H1 (cell line): ENCODE results near the gene PLEKHN1. TPM values are rescaled to one million over a fixed set of nuclear protein-coding genes. Genes with fewer than 3 reads are reported as not detected.
A peak's percentile ranks its signal among the peaks of the same experiment; 100 is the strongest.

Experiments used
- CTCF ChIA-PET: fragments of 300-600 bp; sonication (Branson Sonifier 250); formaldehyde crosslinking; loops from one replicate; lab custom pipeline; 2021; ENCODE audit not compliant: partially characterized antibody; lab: Charles Lee
- POLR2A ChIA-PET: fragments of 300-600 bp; sonication (Branson Sonifier 250); formaldehyde crosslinking; loops from one replicate; lab custom pipeline; 2021; ENCODE audit warnings: inconsistent platforms; ENCODE audit not compliant: partially characterized antibody; lab: Charles Lee
- DNase-seq, 2 experiments: peaks; one replicate each; pipeline versions ENCODE4 v3.0.0 to v3.0.0-alpha.2; 2010 to 2022; ENCODE audit warnings: low spot score in 2 of 2, low read depth in 1 of 2, mixed read lengths in 1 of 2
- FAIRE-seq: peaks from 2 replicates; lab custom pipeline; 2011; peaks lifted over from hg19 to GRCh38; lab: Jason Lieb, UNC
- H2AFZ ChIP-seq: 2 replicates; pipeline ENCODE4 v1.8.1; 2012; ENCODE audit warnings: low read length, inconsistent platforms
- H2AK5ac ChIP-seq: 2 replicates; pipeline ENCODE4 v1.6.1; 2013; ENCODE audit warnings: low read depth, low read length
- H2BK120ac ChIP-seq: replicated peaks from 2 replicates; pipeline ENCODE3; 2013; ENCODE audit warnings: low read depth, low read length, inconsistent platforms
- H2BK12ac ChIP-seq: 2 replicates; pipeline ENCODE4 v1.6.1; 2013; ENCODE audit warnings: low read depth, low read length
- H2BK15ac ChIP-seq: 2 replicates; pipeline ENCODE4 v1.6.1; 2013; ENCODE audit warnings: low read length
- H2BK20ac ChIP-seq: 2 replicates; pipeline ENCODE4 v1.6.1; 2013; ENCODE audit warnings: low read length
- H2BK5ac ChIP-seq: 2 replicates; pipeline ENCODE4 v1.6.1; 2013; ENCODE audit warnings: low read depth, low read length
- H3K14ac ChIP-seq: 2 replicates; pipeline ENCODE4 v1.6.1; 2013; ENCODE audit warnings: inconsistent platforms; ENCODE audit not compliant: insufficient read length
- H3K18ac ChIP-seq: 2 replicates; pipeline ENCODE4 v1.6.1; 2013; ENCODE audit warnings: low read length; ENCODE audit errors: extremely low read depth
- H3K23ac ChIP-seq: 2 replicates; pipeline ENCODE4 v1.6.1; 2013; ENCODE audit warnings: inconsistent platforms; ENCODE audit not compliant: insufficient read length
- H3K23me2 ChIP-seq: 2 replicates; pipeline ENCODE4 v1.6.1; 2013; ENCODE audit warnings: low read depth, low read length
- H3K27ac ChIP-seq: 2 replicates; pipeline ENCODE4 v1.6.1; 2011; ENCODE audit warnings: low read depth, low read length, inconsistent platforms
- H3K27me3 ChIP-seq, 4 experiments: replicated peaks in 1 of 4; 1 replicate in 1 of 4; 2 replicates in 3 of 4; pipeline versions ENCODE4 v1.6.1 to v1.8.1; 2011 to 2013; ENCODE audit warnings: low read length in 3 of 4, mild to moderate bottlenecking in 3 of 4, inconsistent platforms in 2 of 4, mixed read lengths in 2 of 4, moderate library complexity in 1 of 4; ENCODE audit not compliant: control insufficient read depth in 3 of 4, insufficient read depth in 3 of 4; ENCODE audit errors: extremely low read depth in 1 of 4
- H3K36me3 ChIP-seq, 4 experiments: 2 replicates each; pipeline versions ENCODE4 v1.6.1 to v1.8.1; 2011 to 2013; ENCODE audit warnings: mild to moderate bottlenecking in 4 of 4, low read length in 3 of 4, moderate library complexity in 2 of 4, control low read depth in 1 of 4, inconsistent platforms in 1 of 4; ENCODE audit not compliant: insufficient read depth in 4 of 4, control insufficient read depth in 2 of 4
- H3K4ac ChIP-seq: replicated peaks from 2 replicates; pipeline ENCODE3; 2013; ENCODE audit warnings: low read length, low read depth, mixed read lengths, inconsistent platforms; ENCODE audit not compliant: insufficient read length
- H3K4me1 ChIP-seq, 4 experiments: replicated peaks in 1 of 4; 1 replicate in 1 of 4; 2 replicates in 3 of 4; pipeline versions ENCODE4 v1.6.1 to v1.8.1; 2011 to 2013; ENCODE audit warnings: low read length in 3 of 4, inconsistent platforms in 2 of 4, mixed read lengths in 1 of 4; ENCODE audit not compliant: insufficient read depth in 4 of 4, control insufficient read depth in 3 of 4
- H3K4me2 ChIP-seq, 2 experiments: 2 replicates each; pipeline versions ENCODE4 v1.6.1 to v1.8.1; 2011 to 2013; ENCODE audit warnings: low read depth in 2 of 2, low read length in 2 of 2, control low read depth in 1 of 2, inconsistent platforms in 1 of 2, mild to moderate bottlenecking in 1 of 2; ENCODE audit not compliant: insufficient read depth in 1 of 2
- H3K4me3 ChIP-seq, 4 experiments: fragments of 200-600, 300-600 bp in 1 of 4; sonication (generic), shearing (Covaris generic), sonication (Bioruptor Twin) in 1 of 4; 2 replicates each; pipeline versions ENCODE4 v1.5.1 to v1.8.1; 2011 to 2016; ENCODE audit warnings: low read length in 4 of 4, low read depth in 3 of 4, control low read depth in 2 of 4, inconsistent platforms in 2 of 4, mild to moderate bottlenecking in 2 of 4, mixed read lengths in 1 of 4, moderate library complexity in 1 of 4; ENCODE audit not compliant: insufficient read depth in 2 of 4; ENCODE audit errors: extremely low read depth in 1 of 4
- H3K56ac ChIP-seq: replicated peaks from 2 replicates; pipeline ENCODE3; 2013; ENCODE audit warnings: low read depth, mild to moderate bottlenecking, mixed read lengths, low read length, inconsistent platforms; ENCODE audit not compliant: insufficient read length
- H3K79me1 ChIP-seq: 2 replicates; pipeline ENCODE4 v1.6.1; 2013; ENCODE audit warnings: low read depth, low read length, control low read depth
- H3K79me2 ChIP-seq, 2 experiments: 2 replicates each; pipeline versions ENCODE4 v1.6.1 to v1.8.1; 2012 to 2013; ENCODE audit warnings: low read length in 2 of 2, mild to moderate bottlenecking in 2 of 2, inconsistent platforms in 1 of 2; ENCODE audit not compliant: insufficient read depth in 2 of 2, control insufficient read depth in 1 of 2
- H3K9ac ChIP-seq, 4 experiments: replicated peaks in 1 of 4; 1 replicate in 1 of 4; 2 replicates in 3 of 4; pipeline versions ENCODE4 v1.6.1 to v1.8.1; 2011 to 2013; ENCODE audit warnings: low read depth in 3 of 4, low read length in 3 of 4, control low read depth in 2 of 4, mild to moderate bottlenecking in 2 of 4, moderate library complexity in 2 of 4, inconsistent platforms in 1 of 4; ENCODE audit errors: extremely low read depth in 1 of 4
- H3K9me3 ChIP-seq, 2 experiments: 2 replicates each; pipeline versions ENCODE4 v1.6.1 to v1.8.1; 2012 to 2013; ENCODE audit warnings: mild to moderate bottlenecking in 2 of 2, moderate library complexity in 2 of 2, control low read depth in 1 of 2, inconsistent platforms in 1 of 2, low read depth in 1 of 2, low read length in 1 of 2, mixed read lengths in 1 of 2; ENCODE audit not compliant: insufficient read depth in 2 of 2
- H4K20me1 ChIP-seq, 2 experiments: replicated peaks in 1 of 2; 2 replicates each; pipeline versions ENCODE3 to v1.8.1; 2011 to 2013; ENCODE audit warnings: inconsistent platforms in 2 of 2, low read length in 2 of 2, mild to moderate bottlenecking in 1 of 2; ENCODE audit not compliant: insufficient read depth in 2 of 2, control insufficient read depth in 1 of 2
- H4K5ac ChIP-seq: 2 replicates; pipeline ENCODE4 v1.6.1; 2013; ENCODE audit warnings: low read length, low read depth, mixed read lengths, inconsistent platforms; ENCODE audit not compliant: insufficient read length
- H4K8ac ChIP-seq: 2 replicates; pipeline ENCODE4 v1.8.0; 2013; ENCODE audit warnings: mild to moderate bottlenecking, moderate library complexity, low read length, inconsistent platforms; ENCODE audit not compliant: insufficient read depth; ENCODE audit errors: extremely low read depth
- H4K91ac ChIP-seq: replicated peaks from 2 replicates; pipeline ENCODE3; 2013; ENCODE audit warnings: low read length, mixed read lengths, inconsistent platforms; ENCODE audit not compliant: insufficient read length
- ASH2L ChIP-seq: fragments of 200-600, 300-600 bp; sonication (generic); IDR thresholded peaks from one replicate; pipeline ENCODE4 v1.7.1; 2017; ENCODE audit warnings: low read length
- JUN ChIP-seq: IDR thresholded peaks from 2 replicates; pipeline ENCODE4 v1.6.1; 2011; ENCODE audit warnings: low read depth, mild to moderate bottlenecking, improper control_type of control experiment, low read length
- NRF1 ChIP-seq: IDR thresholded peaks from 2 replicates; pipeline ENCODE4 v1.6.1; 2011; ENCODE audit warnings: mild to moderate bottlenecking, low read depth, low read length, improper control_type of control experiment
- RAD21 ChIP-seq, 2 experiments: IDR thresholded peaks in 1 of 2; conservative IDR thresholded peaks in 1 of 2; 2 replicates each; pipeline ENCODE4 v1.6.1; 2011; ENCODE audit warnings: low read depth in 2 of 2, low read length in 2 of 2, improper control_type of control experiment in 1 of 2, inconsistent platforms in 1 of 2, mild to moderate bottlenecking in 1 of 2, moderate library complexity in 1 of 2
- SIN3A ChIP-seq, 2 experiments: IDR thresholded peaks in 1 of 2; conservative IDR thresholded peaks in 1 of 2; 2 replicates each; pipeline ENCODE4 v1.6.1; 2011 to 2012; ENCODE audit warnings: low read length in 2 of 2, improper control_type of control experiment in 1 of 2, low read depth in 1 of 2, mild to moderate bottlenecking in 1 of 2
- WGBS, 2 experiments: shearing (Covaris generic) in 1 of 2; methylation state at CpG; one replicate each; pipeline versions ENCODE4 v1.1.6 to v1.1.7; 2013 to 2015; ENCODE audit warnings: low lambda C conversion rate in 2 of 2, mixed read lengths in 2 of 2, inconsistent platforms in 1 of 2, low coverage in 1 of 2, missing lambda C conversion rate in 1 of 2; ENCODE audit not compliant: insufficient replicate concordance in 2 of 2, insufficient coverage in 1 of 2, insufficient read length in 1 of 2; ENCODE audit errors: extremely low coverage in 1 of 2, missing lambda C conversion rate in 1 of 2; 5-methylcytosine and 5-hydroxymethylcytosine counted together
- polyA plus RNA-seq, 7 experiments: library from polyadenylated mRNA; depleted of rRNA in 3 of 7; stranded (reverse) in 5 of 7; unstranded in 2 of 7; fragments of >200 nt in 5 of 7; fragments of 200-250 nt in 2 of 7; gene quantifications; 1 replicate in 5 of 7; 2 replicates in 1 of 7; 4 replicates in 1 of 7; pipeline versions ENCODE4 v1.2.1 to v1.2.3, GENCODE V29; 2011 to 2013; ENCODE audit warnings: missing spikeins in 2 of 7, mixed read lengths in 2 of 7
- total RNA-seq: library from RNA; stranded (reverse); fragmentation: NEBNext Ultra II Directional; extraction: Animal tissue kit (Norgen Biotek cat#: 25700); gene quantifications from 2 replicates; pipeline ENCODE4 v1.2.1, GENCODE V29; 2021
- TF ChIP-seq, protein P1 (sequence below): IDR thresholded peaks from 2 replicates; pipeline ENCODE4 v1.6.1; 2012; ENCODE audit warnings: low read length, inconsistent platforms
- TF ChIP-seq, protein P2 (sequence below): IDR thresholded peaks from 2 replicates; pipeline ENCODE4 v1.6.1; 2011; ENCODE audit warnings: low read depth, mild to moderate bottlenecking, low read length; ENCODE audit not compliant: insufficient read depth

Gene PLEKHN1
- total and polyA plus RNA-seq, 2 of the 8 experiments (the other 6 are each of a cell fraction or from before 2014, with no cell fraction given): 0.39 to 1.5 TPM

- H3K36me3 ChIP-seq: peaks cover 0 to 19% (median 10%) of the 10 kb centered on the region in 4 experiments; a peak in 7 of 8 replicates
- no peak overlapping the region for H3K56ac ChIP-seq
- H3K27me3 ChIP-seq: peaks cover 12 to 43% (median 33%) of the 10 kb centered on the region in 4 experiments
- H3K23me2 ChIP-seq: peaks cover 18% of the 10 kb centered on the region
- CTCF ChIA-PET: interaction anchor here (1.0 to 2.8 kb wide), 4 partner anchors 11 to 78 kb away, joined by 3 to 9 read pairs (median 6); no protein-coding TSS in a partner anchor
- H2BK5ac ChIP-seq: no peak overlapping the region
- no peak overlapping the region for H2BK20ac ChIP-seq
- peaks cover 6% of the 10 kb centered on the region for H3K79me1 ChIP-seq
- H3K18ac ChIP-seq: no peak overlapping the region
- peak overlapping the region; percentile 51; the same call in 1 of the 2 replicates for H4K8ac ChIP-seq
- no peaks in the 10 kb centered on the region; a peak in 1 of 4 replicates for H3K9me3 ChIP-seq
- H2BK15ac ChIP-seq: no peak overlapping the region
- WGBS, 2 experiments: 93% methylated on average over 48 of the region's 57 CpGs; no CpG with 5 or more reads in 1 of the 2 experiments
- no peak overlapping the region for H4K91ac ChIP-seq
- DNase-seq (no peak), FAIRE-seq (no peak)
- H2AK5ac ChIP-seq: no peak overlapping the region
- no peak overlapping the region; a peak in 1 of 4 replicates for H3K4me2 ChIP-seq
- POLR2A ChIA-PET: interaction anchor here (1.2 kb wide), 1 partner anchor 8 kb away, joined by 5 read pairs; no protein-coding TSS in a partner anchor
- no peak overlapping the region for H4K5ac ChIP-seq
- no peak overlapping the region for H3K9ac ChIP-seq
- no peak overlapping the region for H3K27ac ChIP-seq
- no peak overlapping the region for H3K23ac ChIP-seq
- H2AFZ ChIP-seq: no peak overlapping the region
- no peak overlapping the region for H3K4ac ChIP-seq
- H2BK12ac ChIP-seq: no peak overlapping the region
- H4K20me1 ChIP-seq: peaks cover 5 to 31% of the 10 kb centered on the region in 2 experiments
- no peak overlapping the region for H3K4me3 ChIP-seq
- peaks cover 0 to 11% of the 10 kb centered on the region in 2 experiments; a peak in 3 of 4 replicates for H3K79me2 ChIP-seq
- H3K14ac ChIP-seq: no peak overlapping the region
- peaks cover 0 to 11% (median 7%) of the 10 kb centered on the region in 4 experiments; a peak in 5 of 7 replicates for H3K4me1 ChIP-seq
- no peak overlapping the region for H2BK120ac ChIP-seq
- TF ChIP-seq, protein P1, sequence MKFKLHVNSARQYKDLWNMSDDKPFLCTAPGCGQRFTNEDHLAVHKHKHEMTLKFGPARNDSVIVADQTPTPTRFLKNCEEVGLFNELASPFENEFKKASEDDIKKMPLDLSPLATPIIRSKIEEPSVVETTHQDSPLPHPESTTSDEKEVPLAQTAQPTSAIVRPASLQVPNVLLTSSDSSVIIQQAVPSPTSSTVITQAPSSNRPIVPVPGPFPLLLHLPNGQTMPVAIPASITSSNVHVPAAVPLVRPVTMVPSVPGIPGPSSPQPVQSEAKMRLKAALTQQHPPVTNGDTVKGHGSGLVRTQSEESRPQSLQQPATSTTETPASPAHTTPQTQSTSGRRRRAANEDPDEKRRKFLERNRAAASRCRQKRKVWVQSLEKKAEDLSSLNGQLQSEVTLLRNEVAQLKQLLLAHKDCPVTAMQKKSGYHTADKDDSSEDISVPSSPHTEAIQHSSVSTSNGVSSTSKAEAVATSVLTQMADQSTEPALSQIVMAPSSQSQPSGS: no peak
- TF ChIP-seq RAD21 (IDR thresholded peaks at IDR 0.05 in 1 of 2, conservative IDR thresholded peaks at IDR 0.05 in 1 of 2; ENCODE audit: low read depth in 2 of 2, low read length in 2 of 2) (no peak), ASH2L (no peak), JUN (no peak), SIN3A (conservative IDR thresholded peaks at IDR 0.05 in 1 of 2, IDR thresholded peaks at IDR 0.05 in 1 of 2; ENCODE audit: low read depth in 1 of 2, low read length in 2 of 2) (no peak), NRF1 (no peak)
- TF ChIP-seq, protein P2, sequence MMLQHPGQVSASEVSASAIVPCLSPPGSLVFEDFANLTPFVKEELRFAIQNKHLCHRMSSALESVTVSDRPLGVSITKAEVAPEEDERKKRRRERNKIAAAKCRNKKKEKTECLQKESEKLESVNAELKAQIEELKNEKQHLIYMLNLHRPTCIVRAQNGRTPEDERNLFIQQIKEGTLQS: no peak
These were observed 3.6 kb upstream of the PLEKHN1 start for GRCh38 chr1:962381-963300.
